ENCODE results near the gene TMEM171.

Gene TMEM171, protein sequence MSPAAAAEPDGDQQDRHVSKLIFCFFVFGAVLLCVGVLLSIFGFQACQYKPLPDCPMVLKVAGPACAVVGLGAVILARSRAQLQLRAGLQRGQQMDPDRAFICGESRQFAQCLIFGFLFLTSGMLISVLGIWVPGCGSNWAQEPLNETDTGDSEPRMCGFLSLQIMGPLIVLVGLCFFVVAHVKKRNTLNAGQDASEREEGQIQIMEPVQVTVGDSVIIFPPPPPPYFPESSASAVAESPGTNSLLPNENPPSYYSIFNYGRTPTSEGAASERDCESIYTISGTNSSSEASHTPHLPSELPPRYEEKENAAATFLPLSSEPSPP

DNA sequence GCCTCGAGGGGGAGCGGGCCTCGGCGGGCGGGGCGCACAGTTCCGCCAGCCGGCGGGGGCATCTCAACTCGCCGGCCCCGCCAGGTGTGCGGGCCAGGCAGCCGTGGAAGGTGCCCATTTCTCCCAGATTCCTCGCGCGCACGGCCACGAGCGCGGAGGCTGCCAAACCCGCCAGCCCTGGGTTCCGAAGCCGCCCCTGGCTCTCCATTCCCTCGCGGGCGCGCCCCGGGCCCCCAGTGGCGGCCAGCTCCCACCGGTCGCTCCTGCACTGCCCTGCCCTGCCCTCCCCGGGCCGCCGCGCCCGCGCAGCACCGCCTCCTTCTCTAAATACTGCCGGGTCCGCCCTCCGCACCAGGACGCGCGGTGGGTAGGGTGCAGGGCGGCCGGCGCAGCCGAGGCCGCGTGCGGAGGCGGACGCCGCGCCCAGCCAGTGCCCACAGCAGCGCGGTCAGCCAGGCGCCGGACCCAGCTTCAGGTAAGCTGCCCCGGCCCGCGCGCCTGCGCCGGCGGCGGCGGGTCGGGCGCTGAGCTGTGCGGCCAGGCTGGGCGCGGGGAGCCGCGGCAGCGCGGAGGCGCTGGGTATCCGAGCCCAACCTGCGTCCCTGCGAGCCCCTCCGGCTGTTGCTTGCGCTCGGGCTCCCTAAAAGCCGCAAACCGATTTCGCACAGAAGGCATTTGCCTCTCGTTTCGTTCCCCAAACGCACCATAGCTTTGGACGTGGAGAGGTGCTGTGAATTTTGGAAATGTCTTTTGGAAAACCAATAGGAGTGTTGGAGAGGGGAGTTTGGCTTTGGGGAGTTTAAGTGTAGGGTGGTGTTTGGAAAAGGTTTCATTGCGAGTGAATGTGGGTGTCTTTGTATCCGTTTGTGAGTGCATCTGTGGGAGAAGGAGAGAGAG, at the start of gene TMEM171:
TMEM171 (plus strand) TSS at position 354 of the 897 bp plus-strand sequence. CDS start 2,799 bp downstream, outside the sequence.
- DNase-seq = no peak

DNA sequence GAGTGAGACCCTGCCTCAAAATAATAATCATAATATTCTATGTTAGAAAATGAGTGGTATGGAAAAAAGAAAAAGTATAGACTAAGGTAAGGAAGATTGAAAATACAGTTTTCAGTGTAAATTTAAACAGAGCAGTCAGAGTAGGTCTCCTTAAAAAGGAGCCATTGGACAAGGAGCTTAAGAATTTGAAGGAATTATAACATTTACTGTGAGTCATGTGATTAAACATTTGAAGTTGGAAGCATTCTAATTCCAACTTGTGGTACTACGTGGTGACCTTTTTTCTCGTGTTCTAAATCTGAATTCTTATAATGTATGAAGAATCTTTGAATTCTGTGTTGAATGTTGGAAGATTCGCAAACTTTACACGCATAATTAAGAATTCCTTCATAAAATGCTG, 39.3 kb upstream of the TMEM171 start:
- no peak for DNase-seq

DNA sequence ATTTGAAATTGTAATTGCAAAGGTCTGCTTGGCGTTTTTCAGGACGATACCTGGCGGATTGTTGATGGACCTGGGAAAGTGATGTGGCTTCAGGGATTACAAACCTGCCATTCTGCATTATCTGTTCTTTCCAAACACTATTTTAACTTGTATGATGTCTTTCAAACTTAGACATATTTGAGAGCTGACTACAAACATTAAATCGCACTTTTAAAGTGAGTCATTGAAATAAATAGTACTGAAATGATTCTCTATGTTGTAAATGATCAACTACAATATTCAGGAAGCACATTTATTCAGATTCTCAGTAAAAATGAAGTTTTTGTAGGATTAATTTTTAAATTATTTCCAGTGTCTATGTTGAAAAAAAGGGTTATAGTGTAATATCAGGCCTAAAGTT, 32.3 kb upstream of the TMEM171 start:
- no peak for DNase-seq

DNA sequence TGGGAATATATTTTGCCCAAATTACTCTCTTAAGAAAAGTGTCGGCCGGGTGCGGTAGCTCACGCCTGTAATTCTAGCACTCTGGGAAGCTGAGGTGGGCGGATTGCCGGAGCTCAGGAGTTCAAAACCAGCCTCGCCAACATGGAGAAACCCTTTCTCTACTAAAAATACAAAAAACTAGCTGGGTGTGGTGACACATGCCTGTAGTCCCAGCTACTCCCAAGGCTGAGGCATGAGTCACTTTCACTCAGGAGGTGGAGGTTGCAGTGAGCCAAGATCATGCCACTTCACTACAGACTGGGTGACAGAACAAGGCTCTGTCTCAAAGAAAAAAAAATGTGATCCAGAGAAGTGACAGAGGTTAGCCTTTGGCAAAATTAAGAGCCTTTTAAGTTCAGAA, 26.4 kb upstream of the TMEM171 start:
- DNase-seq = no peak

DNA sequence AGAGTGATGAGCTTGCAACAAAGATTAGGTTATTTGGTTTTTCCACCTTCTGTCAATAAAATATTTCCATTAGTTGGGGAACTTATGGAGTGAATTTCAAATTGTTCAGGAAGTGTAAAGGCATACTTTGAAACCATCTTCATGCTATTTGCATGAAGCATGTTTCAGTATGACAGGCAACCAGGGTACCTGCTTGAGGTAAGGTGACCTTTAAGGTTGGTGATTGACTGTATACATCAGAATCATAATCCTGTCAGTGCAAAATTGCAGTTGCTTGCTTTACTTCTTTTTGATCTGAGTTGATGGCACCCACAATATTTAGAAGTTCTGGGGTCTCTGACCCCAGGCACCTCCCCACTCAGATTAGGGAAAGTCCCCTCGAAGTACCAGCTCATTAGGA, 26.0 kb upstream of the TMEM171 start:
- no peak for DNase-seq

DNA sequence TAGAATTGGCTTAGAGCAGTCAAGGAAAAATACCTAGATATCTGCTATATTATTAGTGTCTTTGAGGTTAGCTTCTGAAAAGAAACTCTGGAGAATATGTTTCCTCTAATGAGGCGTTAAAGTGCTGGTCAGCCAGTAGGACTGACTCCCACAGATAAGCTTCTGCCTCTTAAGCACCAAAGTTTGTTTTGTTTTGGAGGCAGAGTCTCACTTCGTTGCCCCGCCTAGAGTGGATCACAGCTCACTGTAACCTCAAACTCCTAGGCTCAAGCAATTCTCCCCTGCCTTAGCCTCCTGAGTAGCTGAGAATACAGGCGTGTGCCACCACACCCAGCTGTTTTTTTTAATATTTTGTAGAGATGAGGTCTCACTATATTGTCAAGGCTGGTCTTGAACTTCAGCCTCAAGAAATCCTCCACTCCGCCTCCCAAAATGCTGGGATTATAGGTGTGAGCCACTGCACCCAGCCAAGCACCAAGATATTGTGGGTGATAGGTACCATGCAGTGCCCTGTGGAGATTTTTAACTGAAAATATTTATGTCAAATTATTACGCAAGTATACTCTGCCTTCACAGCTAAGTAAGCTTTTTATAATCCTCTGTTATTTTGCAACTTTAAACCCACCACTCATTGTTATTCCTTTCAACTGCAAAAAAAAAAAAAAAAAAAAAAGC, 24.7 kb upstream of the TMEM171 start:
- DNase-seq = no peak

DNA sequence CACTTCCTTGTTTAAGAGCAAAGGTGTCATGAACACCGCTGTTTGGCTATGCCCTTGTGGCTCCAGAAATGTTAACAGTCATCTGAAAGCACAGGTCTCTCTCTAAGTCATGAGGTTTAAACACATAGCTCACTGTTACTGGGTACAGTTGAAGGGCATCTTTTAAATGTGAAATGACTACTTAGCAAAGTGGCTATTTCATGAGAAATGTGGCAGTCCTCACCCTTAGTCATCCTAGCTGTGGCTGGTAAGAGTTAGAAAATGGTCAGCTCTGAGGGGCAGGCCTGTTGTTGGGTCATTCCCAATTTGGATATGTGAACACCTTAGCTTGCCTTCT, 24.2 kb upstream of the TMEM171 start:
- DNase-seq = no peak

DNA sequence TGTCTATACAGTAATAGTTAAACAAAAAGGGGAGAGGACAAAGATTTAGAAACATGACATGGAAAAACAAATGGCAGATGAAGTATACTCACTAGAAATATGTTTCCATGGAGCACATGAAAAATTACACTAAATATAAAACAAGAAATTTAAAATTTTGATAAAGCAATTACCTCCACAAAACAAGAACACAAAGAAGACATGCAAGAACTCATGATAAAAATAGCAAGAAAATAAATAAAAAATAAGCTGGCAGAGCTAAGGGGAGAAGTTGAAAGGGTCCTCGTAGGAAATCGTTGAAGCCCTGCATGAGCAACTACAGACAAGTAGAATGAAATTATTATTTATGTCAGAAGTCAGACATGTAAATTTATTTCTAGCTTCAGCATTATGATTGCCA, 22.6 kb upstream of the TMEM171 start:
- no peak for DNase-seq

DNA sequence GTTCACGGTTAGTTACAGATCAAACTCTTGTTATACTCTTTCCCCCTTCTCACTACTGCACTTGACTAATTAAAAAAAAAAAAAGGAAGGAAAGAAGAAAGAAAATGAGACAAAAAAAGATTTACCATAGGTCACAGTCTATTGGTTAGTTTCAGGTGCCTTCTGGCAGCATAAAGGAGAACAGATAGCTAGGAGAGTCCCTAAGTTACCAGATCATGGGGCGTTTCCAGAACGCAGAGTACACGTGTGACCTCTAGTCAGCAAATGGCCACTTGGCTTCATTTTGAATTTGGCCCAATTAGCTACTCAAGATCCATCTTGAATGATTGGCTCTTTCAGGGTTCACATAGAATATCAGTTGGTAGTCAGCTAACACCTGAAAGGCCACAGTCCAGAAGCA, 20.3 kb upstream of the TMEM171 start:
- DNase-seq = no peak

DNA sequence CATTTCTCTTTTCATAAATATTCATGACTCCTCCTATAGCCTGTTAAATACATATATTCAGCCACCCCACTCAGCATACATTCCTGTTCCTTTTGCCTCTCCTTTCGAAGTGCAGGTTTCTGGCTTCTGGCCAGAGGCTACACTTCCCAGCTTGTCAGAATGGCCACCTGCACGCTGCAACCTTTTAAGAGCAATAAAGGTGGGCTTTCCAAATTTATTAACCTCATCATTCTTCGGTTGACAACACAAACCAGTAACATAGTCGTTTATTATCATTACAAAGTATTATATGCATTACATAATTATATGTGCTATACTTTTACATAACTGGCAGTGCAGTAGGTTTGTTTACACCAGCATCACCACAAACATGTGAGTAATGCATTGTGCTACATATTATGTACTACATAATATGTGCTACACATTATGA, 16.5 kb upstream of the TMEM171 start:
- no peak for DNase-seq

DNA sequence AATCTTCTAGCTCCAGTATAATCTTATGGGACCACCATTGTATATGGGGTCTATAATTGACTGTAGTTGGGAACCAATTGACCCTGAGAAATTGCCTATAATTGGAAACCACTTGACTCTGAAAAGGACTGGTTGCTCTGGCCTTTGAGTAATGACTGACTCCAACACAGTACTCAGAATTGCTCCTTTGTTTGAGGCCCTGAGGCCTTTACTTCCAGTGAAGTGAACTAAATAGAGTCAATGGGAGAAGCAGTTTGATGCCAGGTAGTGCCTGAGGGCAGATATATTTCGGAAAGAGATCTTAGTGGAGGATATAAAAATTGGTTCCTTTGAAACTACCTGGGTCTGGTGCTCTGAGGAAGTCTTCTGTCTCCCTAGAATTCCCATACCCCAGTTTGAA, 16.0 kb upstream of the TMEM171 start:
- DNase-seq = no peak

DNA sequence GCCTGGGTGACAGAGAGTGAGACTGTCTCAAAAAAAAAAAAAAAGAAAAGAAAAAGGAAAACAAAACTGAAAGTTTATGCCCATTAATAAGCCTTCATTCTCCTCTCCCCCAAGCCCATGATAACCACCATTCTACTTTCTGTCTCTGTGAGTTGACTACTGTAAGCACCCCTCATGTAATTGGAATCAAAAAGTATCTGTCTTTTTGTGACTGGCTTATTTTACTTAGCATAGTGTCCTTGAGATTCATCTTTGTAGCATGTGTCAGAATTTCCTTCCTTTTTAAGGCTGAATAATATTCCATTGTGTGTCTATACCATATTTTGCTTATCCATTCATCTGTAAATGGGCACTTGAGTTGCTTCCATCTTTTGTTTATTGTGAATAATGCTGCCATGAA, 14.0 kb upstream of the TMEM171 start:
- no peak for DNase-seq

DNA sequence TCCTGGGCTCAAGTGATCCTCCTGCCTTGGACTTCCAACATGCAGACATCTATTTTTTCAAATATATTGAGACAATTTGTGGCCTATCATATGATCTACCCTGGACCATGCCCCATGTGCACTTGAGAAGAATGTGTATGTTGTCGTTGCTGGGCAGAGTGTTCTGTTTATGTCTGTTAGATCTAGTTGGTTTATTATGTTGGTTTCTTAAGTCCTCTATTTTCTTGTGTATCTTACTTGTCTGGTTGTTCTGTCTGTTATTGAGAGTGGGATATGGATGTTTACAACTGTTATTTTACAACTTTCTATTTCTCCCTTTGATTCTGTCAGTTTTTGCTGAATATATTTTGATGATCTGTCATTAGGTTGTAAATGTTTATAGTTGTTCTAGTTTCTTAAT, 10.2 kb upstream of the TMEM171 start:
- DNase-seq = no peak

DNA sequence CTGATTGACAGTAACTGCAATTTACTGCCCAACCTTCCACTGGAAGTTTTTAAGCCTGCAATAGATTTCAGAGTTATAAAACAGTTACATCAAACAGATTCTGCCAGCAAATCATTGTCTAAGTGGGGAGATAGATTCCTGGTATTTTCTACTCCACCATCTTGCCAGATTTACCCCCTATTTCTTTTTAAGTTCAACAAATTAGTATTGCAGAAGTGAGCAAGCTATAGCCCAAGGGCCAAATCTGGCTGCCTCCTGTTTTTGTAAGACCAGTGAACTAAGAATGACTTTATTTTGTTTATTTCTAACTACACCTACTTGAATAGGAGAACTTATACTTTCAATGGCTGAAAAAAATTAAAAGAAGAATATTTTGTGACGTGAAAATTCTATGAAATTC, 8.8 kb upstream of the TMEM171 start:
- DNase-seq = no peak

DNA sequence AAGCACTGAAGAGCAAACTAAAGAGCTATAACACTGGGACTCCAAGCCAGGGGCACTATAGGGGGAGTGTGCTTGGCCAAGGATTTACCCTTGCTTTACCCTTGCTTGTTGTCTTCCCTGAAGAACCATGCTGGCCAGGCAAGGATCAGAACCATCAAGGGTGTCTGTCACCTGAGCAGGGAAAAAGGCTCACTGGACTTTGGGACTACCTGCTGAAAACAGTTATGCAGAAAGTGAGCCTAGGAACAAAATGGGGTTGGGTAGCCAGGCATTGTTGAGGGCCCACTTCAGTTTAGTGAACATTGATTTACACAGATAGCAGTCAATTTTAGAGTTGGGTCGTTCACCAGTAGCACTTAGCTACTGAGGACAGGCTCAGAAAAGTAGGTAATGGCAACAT, 8.0 kb upstream of the TMEM171 start:
- no peak for DNase-seq

DNA sequence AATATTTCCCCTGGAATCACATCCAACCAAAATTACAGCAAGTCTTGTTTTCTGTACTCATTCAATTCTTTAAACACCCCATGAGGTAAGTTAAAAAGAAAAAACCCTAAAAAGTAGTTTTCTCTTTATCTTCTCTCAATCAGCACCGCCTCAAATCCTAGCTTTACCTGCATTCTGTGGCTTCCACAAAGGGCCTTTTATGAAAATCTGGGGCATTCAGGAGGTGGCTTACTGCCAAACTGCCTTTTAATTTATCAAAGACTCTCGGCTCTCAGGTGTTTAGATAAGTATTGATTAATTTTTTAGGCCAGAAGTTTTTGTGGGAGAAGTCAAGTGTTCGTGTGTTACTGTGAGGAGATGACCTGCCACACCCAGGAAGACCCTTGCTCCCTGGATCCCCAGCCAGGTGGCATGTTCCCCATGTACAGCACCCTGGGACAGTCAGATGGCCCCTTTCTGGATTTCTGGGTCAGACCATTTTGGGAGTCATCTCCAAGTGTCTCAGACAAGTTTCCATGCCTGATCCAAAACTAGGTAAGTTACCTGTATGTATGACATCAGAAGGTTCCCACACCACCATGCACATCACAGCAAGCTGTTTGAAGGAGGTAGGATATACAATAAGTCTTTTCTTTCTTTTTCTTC, 6.2 kb upstream of the TMEM171 start:
- DNase-seq = no peak

DNA sequence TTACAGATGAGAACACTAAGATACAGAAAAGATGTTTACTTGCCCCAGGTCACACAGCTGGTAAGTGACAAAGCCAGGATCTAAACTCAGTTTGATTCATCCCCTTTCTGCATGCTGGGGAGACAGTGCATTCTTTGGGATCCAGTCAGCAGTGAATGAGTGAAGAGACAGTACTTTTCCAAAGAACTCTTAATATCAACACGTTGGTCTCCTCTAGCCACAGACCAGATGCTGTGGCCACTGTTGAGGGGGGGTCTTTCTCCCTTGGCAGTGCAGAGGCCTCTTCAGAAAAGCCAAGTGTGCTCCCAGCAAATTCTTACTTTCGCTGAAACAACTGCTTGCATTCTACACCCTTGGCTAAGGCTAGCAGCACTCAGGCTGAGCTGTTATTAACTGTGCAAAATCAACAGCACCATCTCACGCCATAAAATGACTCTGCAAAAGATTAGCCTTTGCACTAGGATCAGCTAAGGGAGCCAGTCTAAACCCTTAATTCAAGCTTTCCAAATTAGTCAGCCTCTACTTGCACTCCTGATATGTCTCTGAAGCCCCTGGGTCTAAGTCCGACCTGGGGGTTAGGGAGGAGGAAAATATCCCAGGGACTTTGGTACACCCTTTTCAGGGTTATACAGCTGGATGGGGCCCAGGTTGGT, 4.8 kb upstream of the TMEM171 start:
- no peak for DNase-seq

DNA sequence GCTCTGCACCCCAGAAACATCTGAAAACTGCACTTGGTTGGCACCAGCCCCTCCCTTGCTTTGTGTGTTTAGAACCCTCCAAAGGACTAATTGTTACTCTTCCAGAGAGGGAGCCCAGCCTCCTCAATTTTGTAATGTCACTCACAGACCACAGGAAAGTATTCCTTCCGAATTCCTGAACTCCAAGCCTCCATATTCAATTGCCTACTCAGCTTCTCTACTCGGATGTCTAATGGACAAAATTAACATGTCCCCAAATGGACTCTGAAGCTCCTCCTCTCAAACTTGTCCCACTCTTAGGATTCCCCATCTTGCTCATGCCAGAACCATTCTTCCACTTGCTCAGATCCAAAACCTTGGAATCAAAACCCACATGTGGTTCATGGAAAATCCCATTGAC, 3.9 kb upstream of the TMEM171 start:
- DNase-seq = no peak

DNA sequence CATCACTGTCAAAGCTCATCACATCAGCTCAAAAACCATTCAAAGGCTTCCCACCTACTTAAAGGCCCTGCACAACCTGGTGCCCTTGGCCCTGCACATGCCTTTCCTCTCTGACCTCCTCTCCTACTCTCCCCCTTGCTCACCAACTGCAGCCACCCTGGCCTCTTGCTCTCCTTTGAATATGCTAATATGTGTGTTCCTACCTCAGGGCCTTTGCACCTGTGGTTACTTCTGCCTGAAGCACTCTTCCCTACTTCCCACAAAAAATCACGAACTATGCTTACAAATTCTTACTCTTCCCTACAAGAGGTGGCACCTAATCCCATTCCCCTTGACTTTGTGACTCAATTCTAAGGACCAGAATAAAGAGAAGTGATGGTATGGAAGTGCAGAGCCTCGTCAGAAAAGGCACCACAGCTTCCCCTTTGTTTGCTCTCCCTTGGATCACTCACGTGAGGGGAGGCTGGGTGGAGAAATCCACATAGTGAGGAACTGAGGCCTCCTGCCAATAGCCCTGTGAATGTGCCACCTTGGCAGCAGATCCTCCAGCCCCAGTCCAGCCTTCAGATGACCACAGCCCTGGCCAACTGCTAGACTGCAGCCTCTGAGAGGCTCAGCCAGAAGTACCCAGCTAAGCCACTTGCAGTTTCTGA, 3.2 kb upstream of the TMEM171 start:
- DNase-seq = no peak

DNA sequence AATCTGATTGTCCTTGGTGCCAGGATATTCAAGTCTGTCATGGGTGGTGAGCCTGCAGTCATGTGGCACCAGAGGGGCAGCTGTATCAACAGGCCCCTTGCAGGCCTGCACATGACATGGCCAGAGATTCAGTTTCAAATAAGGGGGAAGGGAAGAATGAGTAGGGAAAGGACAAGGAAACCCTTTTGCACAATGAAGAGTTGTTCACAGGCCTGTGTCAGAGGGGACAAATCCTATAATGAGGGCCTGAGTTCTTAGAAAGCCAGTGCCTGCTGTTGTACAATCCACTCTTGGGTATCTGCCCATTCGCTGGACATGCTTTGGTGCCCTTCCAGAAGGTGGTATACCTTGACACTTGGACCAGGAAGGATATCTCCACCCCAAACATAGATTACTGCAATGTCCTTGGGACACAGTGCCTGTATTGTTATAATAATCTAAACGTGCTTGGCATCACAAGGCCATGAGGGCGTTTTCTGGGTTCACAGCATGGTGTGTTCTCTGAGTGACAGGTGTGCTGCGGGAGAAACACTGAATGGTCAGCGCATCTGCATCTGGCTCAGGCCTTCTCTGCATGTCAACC, 1.9 kb upstream of the TMEM171 start:
- DNase-seq = no peak

DNA sequence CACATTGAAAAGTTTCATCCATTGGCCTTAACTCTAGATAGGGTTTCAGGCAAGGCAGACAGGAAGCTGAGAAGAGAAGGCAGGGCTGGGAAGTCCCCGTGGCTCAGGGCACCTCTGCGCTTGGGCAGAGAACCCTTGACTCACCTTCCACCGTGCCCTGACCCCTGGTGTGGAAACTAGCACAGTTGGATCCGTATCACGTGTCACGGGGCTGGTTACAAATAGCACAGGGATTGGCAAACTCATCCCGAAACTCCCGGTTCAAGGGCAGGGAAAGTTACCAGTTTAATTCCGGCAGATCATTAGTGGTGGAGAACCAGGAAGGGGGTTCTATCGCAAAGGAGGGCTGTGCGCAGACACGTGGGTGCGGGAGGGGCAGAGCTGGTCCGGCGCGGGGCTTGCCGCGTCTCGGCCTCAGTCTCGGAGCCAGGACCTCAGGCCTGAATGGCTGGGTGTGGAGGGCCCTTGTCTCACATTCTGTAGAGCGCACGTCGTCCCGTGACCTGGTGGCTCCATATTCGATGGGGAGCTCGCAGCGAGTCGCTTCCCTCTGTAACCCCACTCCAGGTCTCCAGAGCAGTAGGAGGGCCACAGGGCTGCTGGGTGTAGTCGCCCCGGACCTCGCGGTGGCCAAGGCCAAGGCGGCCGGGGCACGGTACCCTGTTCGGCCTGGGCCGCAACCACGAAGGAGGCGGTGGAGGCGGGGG, 771 bp upstream of the TMEM171 start:
- no peak for DNase-seq

Data from AML-193 (cell line).